Gastrocnemius medialis (tissue), 4 donors: ENCODE data around the gene NID1. TPM values are rescaled to one million over a fixed set of nuclear protein-coding genes. Genes with fewer than 3 reads are reported as not detected.
A peak's percentile ranks its signal among the peaks of the same experiment; 100 is the strongest.

Experiments used
- ATAC-seq, 2 donors: fragments of 150-250 bp; one replicate each; pipeline ENCODE4 v1.9.1; 2016
- DNase-seq, 2 donors: peaks; one replicate each; pipeline ENCODE4 v3.0.0-alpha.2; 2019
- H3K27ac ChIP-seq, 4 donors: fragments of 200-600 bp; sonication (generic); 1 replicate in 1 of 4; 2 replicates in 3 of 4; pipeline ENCODE4 v1.5.1; 2016 to 2018; ENCODE audit warnings: mild to moderate bottlenecking in 2 of 4, moderate library complexity in 1 of 4
- H3K27me3 ChIP-seq, 3 donors: fragments of 200-600 bp; sonication (generic) in 2 of 3; 1 replicate in 1 of 3; 2 replicates in 2 of 3; pipeline versions ENCODE4 v1.5.1 to v1.6.0; 2016 to 2019; ENCODE audit warnings: mild to moderate bottlenecking in 1 of 3, moderate library complexity in 1 of 3
- H3K36me3 ChIP-seq, 2 donors: fragments of 200-600 bp; sonication (generic) in 1 of 2; one replicate each; pipeline ENCODE4 v1.5.1; 2017 to 2018
- H3K4me1 ChIP-seq, 2 donors: fragments of 200-600 bp; sonication (generic) in 1 of 2; one replicate each; pipeline ENCODE4 v1.5.1; 2016 to 2017; ENCODE audit warnings: mild to moderate bottlenecking in 2 of 2
- H3K4me3 ChIP-seq, 4 donors: fragments of 200-600 bp; sonication (generic) in 3 of 4; 1 replicate in 1 of 4; 2 replicates in 3 of 4; pipeline ENCODE4 v1.5.1; 2016 to 2019; ENCODE audit warnings: mild to moderate bottlenecking in 2 of 4
- H3K9me3 ChIP-seq, 3 donors: fragments of 200-600 bp; sonication (generic) in 2 of 3; 1 replicate in 1 of 3; 2 replicates in 2 of 3; pipeline ENCODE4 v1.5.1; 2016 to 2019
- POLR2A ChIP-seq, 2 donors: fragments of 450-650 bp; IDR thresholded peaks; one replicate each; pipeline ENCODE4 v1.6.1; 2017; ENCODE audit warnings: antibody characterized with exemption in 2 of 2, mild to moderate bottlenecking in 2 of 2, moderate library complexity in 2 of 2
- in situ Hi-C, 4 donors: fragments of 200-750 bp; cut with MboI; loops; one replicate each; pipeline versions ENCODE4 v1.15.0 to v1.8.0; 2017; ENCODE audit warnings: low sequenced_read_pairs in 4 of 4
- intact Hi-C: fragments of 100-400 bp; cut with DNase I; formaldehyde crosslinking; loops from one replicate; pipeline ENCODE4 v1.15.1; 2023; ENCODE audit warnings: low total_unique reads
- total RNA-seq, 4 donors: library from RNA; depleted of rRNA; stranded (reverse); fragments of >200 nt; gene quantifications; one replicate each; pipeline versions ENCODE4 v1.1.0 to v1.2.3, GENCODE V29; 2016
- TF ChIP-seq, protein P1 (sequence below), 5 experiments: fragments of 450-650 bp in 3 of 5; fragments of 200-600 bp in 2 of 5; sonication (generic) in 2 of 5; IDR thresholded peaks in 4 of 5; conservative IDR thresholded peaks in 1 of 5; 1 replicate in 4 of 5; 2 replicates in 1 of 5; pipeline ENCODE4 v1.5.1; 2016 to 2019; ENCODE audit warnings: antibody characterized with exemption in 5 of 5, mild to moderate bottlenecking in 3 of 5, moderate library complexity in 3 of 5

Gene NID1
- total RNA-seq, 4 donors from 2014 or later = 33.7 to 79.0 (median 51.7) TPM

DNA sequence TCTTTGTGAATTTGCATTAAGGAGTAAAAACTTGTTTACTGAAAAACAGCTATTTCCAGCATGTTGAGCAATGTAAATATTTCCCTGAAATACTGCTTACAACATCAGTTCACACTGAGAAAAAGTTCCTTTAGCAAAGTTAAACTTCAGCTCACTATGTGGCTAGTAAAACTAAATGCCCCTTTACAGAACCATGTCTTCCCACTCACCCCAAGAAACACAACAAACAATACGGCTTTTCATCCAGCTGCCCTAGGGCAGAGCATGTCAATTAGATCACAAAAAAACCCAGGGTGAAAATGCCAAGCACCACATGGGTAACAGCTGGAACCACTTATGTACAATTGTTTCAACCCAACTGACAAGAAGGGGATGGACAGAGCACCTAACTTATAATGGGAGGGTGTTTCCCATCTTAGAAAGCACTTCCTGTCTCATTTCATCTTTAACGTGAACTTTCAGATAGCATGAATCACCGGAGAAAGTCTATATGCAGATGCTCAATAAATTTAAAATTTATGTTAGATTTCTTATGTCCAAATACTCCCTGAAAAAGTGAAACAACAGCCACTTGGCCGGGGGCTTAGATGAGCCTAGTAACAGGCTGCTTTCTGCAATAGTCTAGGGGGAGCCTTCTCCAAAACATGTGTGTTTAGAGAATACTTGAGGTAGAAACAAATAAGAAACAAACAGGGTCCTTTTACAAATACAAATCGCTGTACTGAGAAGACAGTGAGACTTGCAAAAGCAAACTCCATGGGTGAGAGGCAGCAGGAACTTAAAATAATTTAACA, 6.6 kb downstream of the NID1 start:
- ATAC-seq = no peak
- H3K27ac ChIP-seq = peak overlapping the region; percentile 48 to 85 (median 66)
- peaks cover 0 to 4% of the 10 kb centered on the region in 2 donors for H3K4me1 ChIP-seq
- H3K36me3 ChIP-seq = no peaks in the 10 kb centered on the region
- peaks cover under 1 to 10% (median 9%) of the 10 kb centered on the region in 3 donors for H3K27me3 ChIP-seq
- in situ Hi-C loops (no loop called here), intact Hi-C loops (no loop called here)
- TF ChIP-seq POLR2A (IDR thresholded peaks at IDR 0.05) = no peak
- TF ChIP-seq, protein P1, sequence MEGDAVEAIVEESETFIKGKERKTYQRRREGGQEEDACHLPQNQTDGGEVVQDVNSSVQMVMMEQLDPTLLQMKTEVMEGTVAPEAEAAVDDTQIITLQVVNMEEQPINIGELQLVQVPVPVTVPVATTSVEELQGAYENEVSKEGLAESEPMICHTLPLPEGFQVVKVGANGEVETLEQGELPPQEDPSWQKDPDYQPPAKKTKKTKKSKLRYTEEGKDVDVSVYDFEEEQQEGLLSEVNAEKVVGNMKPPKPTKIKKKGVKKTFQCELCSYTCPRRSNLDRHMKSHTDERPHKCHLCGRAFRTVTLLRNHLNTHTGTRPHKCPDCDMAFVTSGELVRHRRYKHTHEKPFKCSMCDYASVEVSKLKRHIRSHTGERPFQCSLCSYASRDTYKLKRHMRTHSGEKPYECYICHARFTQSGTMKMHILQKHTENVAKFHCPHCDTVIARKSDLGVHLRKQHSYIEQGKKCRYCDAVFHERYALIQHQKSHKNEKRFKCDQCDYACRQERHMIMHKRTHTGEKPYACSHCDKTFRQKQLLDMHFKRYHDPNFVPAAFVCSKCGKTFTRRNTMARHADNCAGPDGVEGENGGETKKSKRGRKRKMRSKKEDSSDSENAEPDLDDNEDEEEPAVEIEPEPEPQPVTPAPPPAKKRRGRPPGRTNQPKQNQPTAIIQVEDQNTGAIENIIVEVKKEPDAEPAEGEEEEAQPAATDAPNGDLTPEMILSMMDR (IDR thresholded peaks at IDR 0.05 in 4 of 5, conservative IDR thresholded peaks at IDR 0.05 in 1 of 5) = no peak
- no peak for DNase-seq
- H3K4me3 ChIP-seq = peak overlapping the region; percentile 8 to 35 (median 29)
- H3K9me3 ChIP-seq = no peaks in the 10 kb centered on the region

DNA sequence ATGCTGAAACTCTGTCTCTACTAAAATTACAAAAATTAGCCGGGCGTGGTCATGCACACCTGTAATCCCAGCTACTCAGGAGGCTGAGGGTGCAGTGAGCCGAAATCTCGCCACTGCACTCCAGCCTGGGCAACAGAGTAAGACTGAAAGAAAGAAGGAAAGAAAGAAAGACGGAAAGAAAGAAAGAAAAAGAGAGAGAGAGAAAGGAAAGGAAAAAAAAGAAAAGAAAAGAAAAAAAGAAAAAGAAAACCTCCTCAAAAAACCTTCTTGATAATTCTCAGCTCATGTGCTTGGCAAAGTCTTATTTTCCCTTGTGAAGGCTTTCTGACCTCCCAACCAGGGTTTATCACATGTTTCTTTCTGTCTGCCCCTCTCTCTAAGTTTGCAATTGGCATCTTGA, 7.3 kb downstream of the NID1 start:
- intact Hi-C loops = no loop called here
- ATAC-seq (no peak), DNase-seq (no peak)
- no peaks in the 10 kb centered on the region for H3K9me3 ChIP-seq
- H3K4me1 ChIP-seq = peaks cover 0 to 4% of the 10 kb centered on the region in 2 donors
- no peaks in the 10 kb centered on the region for H3K36me3 ChIP-seq
- peak overlapping the region in 2 of 4 donors; percentile 8 to 32 for H3K4me3 ChIP-seq
- no peak for TF ChIP-seq POLR2A (IDR thresholded peaks at IDR 0.05)
- TF ChIP-seq, protein P1 (IDR thresholded peaks at IDR 0.05 in 4 of 5, conservative IDR thresholded peaks at IDR 0.05 in 1 of 5) = no peak
- H3K27ac ChIP-seq = peak overlapping the region in 2 of 4 donors; percentile 37 to 85
- in situ Hi-C loops = no loop called here
- peaks cover 0 to 7% (median 3%) of the 10 kb centered on the region in 3 donors for H3K27me3 ChIP-seq

DNA sequence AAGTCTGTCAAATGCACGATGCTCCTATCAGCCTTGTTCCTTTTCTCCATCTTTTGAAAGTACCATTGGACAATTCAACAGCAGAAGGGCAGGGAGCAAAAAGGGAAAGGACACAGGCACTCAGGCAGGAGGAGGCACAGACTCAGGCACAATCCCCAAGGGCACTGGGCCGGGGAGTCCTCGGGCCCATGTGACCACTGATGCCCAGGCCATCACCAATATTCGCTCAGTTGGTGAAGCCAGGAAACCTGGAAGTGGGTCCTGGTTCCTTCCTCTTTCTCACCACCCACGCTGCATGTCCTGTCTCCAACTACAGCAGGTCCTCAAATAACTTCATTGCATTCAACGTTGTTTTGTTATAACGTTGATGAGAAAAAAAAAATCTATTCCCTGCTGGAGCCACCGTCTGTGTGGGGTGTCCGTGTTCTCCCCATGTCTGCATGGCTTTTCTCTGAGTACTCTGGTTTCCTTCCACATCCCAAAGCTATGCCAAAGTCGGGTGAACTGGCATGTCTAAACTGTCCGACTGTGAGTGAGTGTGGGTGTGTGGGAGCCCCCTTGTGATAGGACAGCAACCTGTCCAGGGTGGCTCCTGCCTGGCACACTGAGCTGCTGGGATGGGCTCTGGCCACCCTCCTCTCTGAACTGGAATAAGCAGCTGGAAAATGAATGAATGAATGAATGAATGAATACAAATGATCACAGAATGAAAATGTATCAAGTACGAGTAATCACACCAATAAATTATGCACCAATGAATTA, 12.5 kb downstream of the NID1 start:
- no peaks in the 10 kb centered on the region for H3K27me3 ChIP-seq
- intact Hi-C loops (no loop called here), in situ Hi-C loops (no loop called here)
- no peaks in the 10 kb centered on the region for H3K4me1 ChIP-seq
- ATAC-seq (no peak), DNase-seq (no peak)
- H3K36me3 ChIP-seq = no peaks in the 10 kb centered on the region
- TF ChIP-seq, protein P1 (IDR thresholded peaks at IDR 0.05 in 4 of 5, conservative IDR thresholded peaks at IDR 0.05 in 1 of 5) = no peak
- no peak for TF ChIP-seq POLR2A (IDR thresholded peaks at IDR 0.05)
- H3K9me3 ChIP-seq = no peaks in the 10 kb centered on the region
- no peak overlapping the region for H3K4me3 ChIP-seq
- H3K27ac ChIP-seq = no peak overlapping the region

DNA sequence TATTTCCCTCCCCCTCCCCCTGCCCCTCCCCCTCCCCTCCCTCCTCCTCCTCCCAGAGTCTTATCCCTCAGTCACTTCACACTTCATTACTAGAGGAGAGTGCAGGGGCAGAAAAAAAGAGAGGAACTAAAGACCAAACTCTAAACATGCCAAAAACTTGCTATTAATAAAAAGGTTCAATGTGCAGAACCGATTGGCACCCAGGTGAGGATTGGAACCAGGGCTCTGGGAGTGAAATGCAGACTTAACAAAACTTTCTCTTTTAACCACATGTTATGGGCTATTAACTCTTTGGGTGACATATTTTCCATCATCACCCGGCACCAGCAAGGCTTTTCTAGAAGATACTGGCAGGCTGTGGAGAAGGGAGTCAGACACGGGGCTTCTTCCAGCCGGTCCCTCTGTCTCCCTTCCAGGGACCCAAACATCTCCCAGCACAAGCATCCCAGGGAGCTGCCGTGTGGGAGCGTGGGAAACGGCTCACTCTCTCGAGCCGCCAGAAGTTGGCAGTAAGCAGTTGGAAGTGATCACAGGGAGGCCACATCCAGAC, 13.6 kb downstream of the NID1 start:
- intact Hi-C loops = no loop called here
- H3K36me3 ChIP-seq = no peaks in the 10 kb centered on the region
- in situ Hi-C loops = no loop called here
- H3K27ac ChIP-seq = peak overlapping the region in 3 of 4 donors; percentile 12 to 34 (median 23)
- ATAC-seq = no peak
- no peaks in the 10 kb centered on the region for H3K4me1 ChIP-seq
- no peak overlapping the region for H3K4me3 ChIP-seq
- DNase-seq = no peak
- no peaks in the 10 kb centered on the region for H3K9me3 ChIP-seq
- H3K27me3 ChIP-seq = no peaks in the 10 kb centered on the region
- no peak for TF ChIP-seq POLR2A (IDR thresholded peaks at IDR 0.05)
- TF ChIP-seq, protein P1 (IDR thresholded peaks at IDR 0.05 in 4 of 5, conservative IDR thresholded peaks at IDR 0.05 in 1 of 5) = no peak
